ENCODE results near the gene FBXW7. TPM values are rescaled to one million over a fixed set of nuclear protein-coding genes. Genes with fewer than 3 reads are reported as not detected.

FBXW7 gene
- polyA plus RNA-seq, 1 of the 3 experiments (the other 2 are of a cell fraction), result 7.7 TPM

DNA sequence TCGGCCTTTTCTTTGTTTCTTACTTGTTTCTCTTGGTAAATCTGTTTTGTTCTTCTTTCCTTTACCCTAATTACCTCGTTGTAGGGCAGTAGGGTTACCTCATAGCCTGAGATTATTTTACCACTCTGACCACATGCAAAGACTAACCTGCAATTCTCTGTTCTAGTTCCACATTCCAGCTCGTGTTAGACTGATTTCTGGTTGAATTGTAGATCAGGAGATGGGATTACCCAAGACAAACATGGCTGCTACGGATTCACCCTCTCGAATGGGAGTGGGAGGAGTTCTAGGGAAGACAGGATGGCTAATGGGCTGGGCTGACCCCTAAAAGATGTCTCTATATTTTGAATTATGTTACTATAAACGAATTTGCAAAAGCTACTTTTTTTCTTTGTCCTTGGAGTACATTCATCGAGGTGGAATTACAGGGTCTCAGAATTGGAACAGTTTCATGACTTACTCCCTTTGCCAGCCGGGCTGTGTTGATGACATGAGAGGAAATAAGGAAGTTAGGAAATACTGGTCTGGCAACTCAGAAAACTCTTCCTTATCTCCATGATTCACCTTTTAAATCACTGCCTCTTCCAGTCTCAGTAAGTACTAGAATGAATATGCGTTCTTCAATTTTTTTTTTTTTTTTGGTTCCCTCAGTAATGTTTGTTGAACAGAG lies 36.7 kb upstream of the FBXW7 start:
- ChIA-PET POLR2A (no interaction called here), CTCF (interaction anchor here (1.1 kb wide), 1 partner anchor 11 kb away, joined by 3 read pairs; no protein-coding TSS in a partner anchor)
- no peak overlapping the region for H2AFZ ChIP-seq (ENCODE audit: low read depth)
- no peaks in the 10 kb centered on the region for H3K9me2 ChIP-seq
- no peaks in the 10 kb centered on the region for H3K36me3 ChIP-seq (replicated peaks in 1 of 2; ENCODE audit: control insufficient read depth in 1 of 2, insufficient read depth in 2 of 2, low read length in 1 of 2)
- H3K27ac ChIP-seq (ENCODE audit: low read depth in 2 of 2, low read length in 1 of 2), result no peak overlapping the region
- no peak for DNase-seq
- TF ChIP-seq RCOR1 (IDR thresholded peaks at IDR 0.05; ENCODE audit: low read length), result no peak
- no peak for TF ChIP-seq FOXJ3 (CRISPR knock-in tag; IDR thresholded peaks at IDR 0.05)
- TF ChIP-seq, protein P1, sequence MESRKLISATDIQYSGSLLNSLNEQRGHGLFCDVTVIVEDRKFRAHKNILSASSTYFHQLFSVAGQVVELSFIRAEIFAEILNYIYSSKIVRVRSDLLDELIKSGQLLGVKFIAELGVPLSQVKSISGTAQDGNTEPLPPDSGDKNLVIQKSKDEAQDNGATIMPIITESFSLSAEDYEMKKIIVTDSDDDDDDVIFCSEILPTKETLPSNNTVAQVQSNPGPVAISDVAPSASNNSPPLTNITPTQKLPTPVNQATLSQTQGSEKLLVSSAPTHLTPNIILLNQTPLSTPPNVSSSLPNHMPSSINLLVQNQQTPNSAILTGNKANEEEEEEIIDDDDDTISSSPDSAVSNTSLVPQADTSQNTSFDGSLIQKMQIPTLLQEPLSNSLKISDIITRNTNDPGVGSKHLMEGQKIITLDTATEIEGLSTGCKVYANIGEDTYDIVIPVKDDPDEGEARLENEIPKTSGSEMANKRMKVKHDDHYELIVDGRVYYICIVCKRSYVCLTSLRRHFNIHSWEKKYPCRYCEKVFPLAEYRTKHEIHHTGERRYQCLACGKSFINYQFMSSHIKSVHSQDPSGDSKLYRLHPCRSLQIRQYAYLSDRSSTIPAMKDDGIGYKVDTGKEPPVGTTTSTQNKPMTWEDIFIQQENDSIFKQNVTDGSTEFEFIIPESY (IDR thresholded peaks at IDR 0.05; ENCODE audit: borderline replicate concordance, low read depth), result no peak
- no peak for TF ChIP-seq RAD21 (IDR thresholded peaks at IDR 0.05; ENCODE audit: low read length)
- TF ChIP-seq GABPA (IDR thresholded peaks at IDR 0.05; ENCODE audit: low read depth), result no peak
- TF ChIP-seq, protein P2, sequence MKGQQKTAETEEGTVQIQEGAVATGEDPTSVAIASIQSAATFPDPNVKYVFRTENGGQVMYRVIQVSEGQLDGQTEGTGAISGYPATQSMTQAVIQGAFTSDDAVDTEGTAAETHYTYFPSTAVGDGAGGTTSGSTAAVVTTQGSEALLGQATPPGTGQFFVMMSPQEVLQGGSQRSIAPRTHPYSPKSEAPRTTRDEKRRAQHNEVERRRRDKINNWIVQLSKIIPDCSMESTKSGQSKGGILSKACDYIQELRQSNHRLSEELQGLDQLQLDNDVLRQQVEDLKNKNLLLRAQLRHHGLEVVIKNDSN (IDR thresholded peaks at IDR 0.05; ENCODE audit: borderline replicate concordance, low read depth), result no peak
- TF ChIP-seq, protein P3, sequence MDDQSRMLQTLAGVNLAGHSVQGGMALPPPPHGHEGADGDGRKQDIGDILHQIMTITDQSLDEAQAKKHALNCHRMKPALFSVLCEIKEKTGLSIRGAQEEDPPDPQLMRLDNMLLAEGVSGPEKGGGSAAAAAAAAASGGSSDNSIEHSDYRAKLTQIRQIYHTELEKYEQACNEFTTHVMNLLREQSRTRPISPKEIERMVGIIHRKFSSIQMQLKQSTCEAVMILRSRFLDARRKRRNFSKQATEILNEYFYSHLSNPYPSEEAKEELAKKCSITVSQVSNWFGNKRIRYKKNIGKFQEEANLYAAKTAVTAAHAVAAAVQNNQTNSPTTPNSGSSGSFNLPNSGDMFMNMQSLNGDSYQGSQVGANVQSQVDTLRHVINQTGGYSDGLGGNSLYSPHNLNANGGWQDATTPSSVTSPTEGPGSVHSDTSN (IDR thresholded peaks at IDR 0.05), result no peak
- no peak for TF ChIP-seq MEF2A (IDR thresholded peaks at IDR 0.05; ENCODE audit: borderline replicate concordance, low read depth)
- TF ChIP-seq, protein P4, sequence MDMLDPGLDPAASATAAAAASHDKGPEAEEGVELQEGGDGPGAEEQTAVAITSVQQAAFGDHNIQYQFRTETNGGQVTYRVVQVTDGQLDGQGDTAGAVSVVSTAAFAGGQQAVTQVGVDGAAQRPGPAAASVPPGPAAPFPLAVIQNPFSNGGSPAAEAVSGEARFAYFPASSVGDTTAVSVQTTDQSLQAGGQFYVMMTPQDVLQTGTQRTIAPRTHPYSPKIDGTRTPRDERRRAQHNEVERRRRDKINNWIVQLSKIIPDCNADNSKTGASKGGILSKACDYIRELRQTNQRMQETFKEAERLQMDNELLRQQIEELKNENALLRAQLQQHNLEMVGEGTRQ (IDR thresholded peaks at IDR 0.05; ENCODE audit: borderline replicate concordance, low read depth, low read length), result no peak
- TF ChIP-seq YY1 (IDR thresholded peaks at IDR 0.05; ENCODE audit: low read depth), result no peak
- TF ChIP-seq SMC3 (IDR thresholded peaks at IDR 0.05; ENCODE audit: low read depth, low read length), result no peak
- no peak for TF ChIP-seq CHD2 (IDR thresholded peaks at IDR 0.05; ENCODE audit: low read length, partially characterized antibody)
- TF ChIP-seq GATA2 (CRISPR knock-in tag; IDR thresholded peaks at IDR 0.05), result no peak
- no peak for TF ChIP-seq POLR2AphosphoS5 (IDR thresholded peaks at IDR 0.05; ENCODE audit: low read depth, low read length)
- TF ChIP-seq NRF1 (IDR thresholded peaks at IDR 0.05; ENCODE audit: low read depth, low read length), result no peak
- TF ChIP-seq ELF1 (IDR thresholded peaks at IDR 0.05), result no peak
- TF ChIP-seq RFX5 (IDR thresholded peaks at IDR 0.05; ENCODE audit: low read length), result no peak
- no peak overlapping the region for H3K4me2 ChIP-seq
- H3F3A ChIP-seq (replicated peaks; ENCODE audit: insufficient read depth), result no peaks in the 10 kb centered on the region
- no peak overlapping the region for H3K9ac ChIP-seq
- no peaks in the 10 kb centered on the region for H3K9me3 ChIP-seq
- H3K27me3 ChIP-seq (ENCODE audit: insufficient read depth), result no peaks in the 10 kb centered on the region
- 54% methylated on average over 9 of the region's 9 CpGs for WGBS (ENCODE audit: low lambda C conversion rate)
- H3K4me3 ChIP-seq (ENCODE audit: low read depth in 2 of 2, low read length in 1 of 2), result no peak overlapping the region
- H3K79me2 ChIP-seq (ENCODE audit: insufficient read depth), result no peaks in the 10 kb centered on the region
- H3K4me1 ChIP-seq (ENCODE audit: control insufficient read depth in 1 of 2, insufficient read depth in 2 of 2, low read depth in 1 of 2, low read length in 1 of 2), result no peaks in the 10 kb centered on the region
- no peaks in the 10 kb centered on the region for H4K20me1 ChIP-seq (ENCODE audit: insufficient read depth)
